PC-9 (cell line): Measurements from ENCODE around the gene ZNF346.

Experiments used
- CTCF ChIP-seq: fragments of 200-600 bp; sonication (generic); conservative IDR thresholded peaks from 2 replicates; pipeline ENCODE4 v1.6.1; 2017; ENCODE audit warnings: mixed run types, antibody characterized with exemption, mild to moderate bottlenecking, moderate library complexity
- EZH2 ChIP-seq: fragments of 200-600 bp; sonication (generic); IDR thresholded peaks from 2 replicates; pipeline ENCODE4 v1.8.0; 2017; ENCODE audit warnings: antibody characterized with exemption, low read depth

GRCh38 chr5:176996780-176997179, 25.7 kb upstream of the ZNF346 start:
- TF ChIP-seq CTCF (no peak), EZH2 (no peak)
